DND-41 (cell line): ENCODE data around the gene PJA1.

ENCODE experiments used
- ATAC-seq: fragments of 200-7000 bp; cut with Tn5 transposase; 3 replicates; pipeline ENCODE4 v1.9.1; 2021; ENCODE audit warnings: low read depth; ENCODE audit not compliant: insufficient read depth
- DNase-seq: peaks from one replicate; pipeline ENCODE4 v3.0.0-alpha.2; 2020
- H2AFZ ChIP-seq: 2 replicates; pipeline ENCODE4 v1.6.0; 2012; ENCODE audit warnings: low read depth, low read length
- H3K27ac ChIP-seq: 2 replicates; pipeline ENCODE4 v1.5.1; 2012; ENCODE audit warnings: low read length, inconsistent platforms
- H3K27me3 ChIP-seq: fragments of 200-600 bp; sonication (generic); 2 replicates; pipeline ENCODE4 v1.6.0; 2012; ENCODE audit warnings: low read length, mild to moderate bottlenecking, inconsistent platforms; ENCODE audit not compliant: insufficient read depth, poor library complexity
- H3K36me3 ChIP-seq: 2 replicates; pipeline ENCODE4 v1.5.1; 2012; ENCODE audit warnings: low read length, inconsistent platforms; ENCODE audit not compliant: insufficient read depth
- H3K4me1 ChIP-seq: 2 replicates; pipeline ENCODE4 v1.5.1; 2012; ENCODE audit warnings: mild to moderate bottlenecking, low read length; ENCODE audit not compliant: insufficient read depth
- H3K4me2 ChIP-seq: 2 replicates; pipeline ENCODE4 v1.6.0; 2012; ENCODE audit warnings: mild to moderate bottlenecking, moderate library complexity, low read length, inconsistent platforms; ENCODE audit not compliant: insufficient read depth
- H3K4me3 ChIP-seq, 2 experiments: fragments of 200-600 bp in 1 of 2; shearing (Covaris generic) in 1 of 2; 2 replicates each; pipeline ENCODE4 v1.5.1; 2012 to 2016; ENCODE audit warnings: inconsistent platforms in 2 of 2, low read length in 2 of 2, mild to moderate bottlenecking in 2 of 2, low read depth in 1 of 2, moderate library complexity in 1 of 2
- H3K79me2 ChIP-seq: 2 replicates; pipeline ENCODE4 v1.6.0; 2012; ENCODE audit warnings: low read length, inconsistent platforms; ENCODE audit not compliant: insufficient read depth
- H3K9ac ChIP-seq: 2 replicates; pipeline ENCODE4 v1.6.0; 2012; ENCODE audit warnings: low read depth, mild to moderate bottlenecking, inconsistent platforms, low read length, moderate library complexity
- H3K9me3 ChIP-seq: 2 replicates; pipeline ENCODE4 v1.5.1; 2012; ENCODE audit warnings: low read length, moderate library complexity, mild to moderate bottlenecking, inconsistent platforms; ENCODE audit not compliant: insufficient read depth, severe bottlenecking
- H4K20me1 ChIP-seq: 2 replicates; pipeline ENCODE4 v1.6.0; 2012; ENCODE audit warnings: low read length; ENCODE audit not compliant: insufficient read depth
- EZH2 ChIP-seq: IDR thresholded peaks from 3 replicates; pipeline ENCODE4 v1.6.1; 2012; ENCODE audit warnings: borderline replicate concordance, low read depth, mild to moderate bottlenecking, moderate library complexity, low read length, inconsistent platforms; ENCODE audit not compliant: severe bottlenecking
- TF ChIP-seq, protein P1 (sequence below): IDR thresholded peaks from 2 replicates; pipeline ENCODE4 v1.5.1; 2012; ENCODE audit warnings: borderline replicate concordance, low read length, moderate library complexity, mild to moderate bottlenecking; ENCODE audit not compliant: poor library complexity, severe bottlenecking; ENCODE audit errors: extremely low read depth

The PJA1 gene

DNA sequence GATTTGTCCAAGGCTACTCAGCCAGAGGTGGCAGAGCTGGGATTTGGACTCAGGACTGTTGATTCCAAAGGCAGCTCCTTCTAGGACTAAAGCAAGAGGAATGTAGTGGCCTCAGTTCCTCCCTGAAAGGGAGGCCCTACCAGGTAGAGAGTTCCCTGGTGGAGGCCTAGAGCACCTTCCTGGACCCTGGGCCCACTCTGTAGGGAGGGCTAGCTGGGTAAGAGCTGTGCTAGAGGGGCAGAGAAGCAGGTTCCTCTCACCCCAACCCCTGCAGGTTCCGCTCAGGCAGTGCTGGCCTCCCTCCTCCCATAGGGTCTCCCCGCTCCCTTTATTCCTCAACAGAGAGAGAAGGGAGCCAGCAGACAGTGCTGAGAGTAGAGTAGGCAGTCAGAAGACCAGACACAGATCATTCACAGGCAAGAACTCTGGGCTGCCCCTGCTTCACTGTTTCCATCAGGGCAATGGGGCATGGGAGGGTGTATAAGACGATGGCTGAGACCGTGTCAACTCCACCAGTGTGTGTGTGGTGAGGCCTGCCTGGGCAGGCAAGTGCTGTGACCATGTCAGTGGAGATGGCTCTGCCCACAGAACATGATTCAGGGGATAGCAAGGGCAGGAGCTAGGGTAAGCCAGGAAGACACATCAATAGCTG lies 12.4 kb upstream of the PJA1 start:
- Histone ChIP-seq H3K9me3 (no peaks in the 10 kb centered on the region), H3K4me3 (no peak overlapping the region), H3K79me2 (no peaks in the 10 kb centered on the region), H3K36me3 (no peaks in the 10 kb centered on the region), H3K4me1 (no peaks in the 10 kb centered on the region), H3K27ac (no peak overlapping the region), H2AFZ (no peak overlapping the region), H3K27me3 (no peaks in the 10 kb centered on the region), H3K4me2 (no peak overlapping the region), H4K20me1 (no peaks in the 10 kb centered on the region), H3K9ac (no peak overlapping the region)
- no peak for DNase-seq
- ATAC-seq: no peak
- TF ChIP-seq, protein P1, sequence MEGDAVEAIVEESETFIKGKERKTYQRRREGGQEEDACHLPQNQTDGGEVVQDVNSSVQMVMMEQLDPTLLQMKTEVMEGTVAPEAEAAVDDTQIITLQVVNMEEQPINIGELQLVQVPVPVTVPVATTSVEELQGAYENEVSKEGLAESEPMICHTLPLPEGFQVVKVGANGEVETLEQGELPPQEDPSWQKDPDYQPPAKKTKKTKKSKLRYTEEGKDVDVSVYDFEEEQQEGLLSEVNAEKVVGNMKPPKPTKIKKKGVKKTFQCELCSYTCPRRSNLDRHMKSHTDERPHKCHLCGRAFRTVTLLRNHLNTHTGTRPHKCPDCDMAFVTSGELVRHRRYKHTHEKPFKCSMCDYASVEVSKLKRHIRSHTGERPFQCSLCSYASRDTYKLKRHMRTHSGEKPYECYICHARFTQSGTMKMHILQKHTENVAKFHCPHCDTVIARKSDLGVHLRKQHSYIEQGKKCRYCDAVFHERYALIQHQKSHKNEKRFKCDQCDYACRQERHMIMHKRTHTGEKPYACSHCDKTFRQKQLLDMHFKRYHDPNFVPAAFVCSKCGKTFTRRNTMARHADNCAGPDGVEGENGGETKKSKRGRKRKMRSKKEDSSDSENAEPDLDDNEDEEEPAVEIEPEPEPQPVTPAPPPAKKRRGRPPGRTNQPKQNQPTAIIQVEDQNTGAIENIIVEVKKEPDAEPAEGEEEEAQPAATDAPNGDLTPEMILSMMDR: no peak
- TF ChIP-seq EZH2: no peak

DNA sequence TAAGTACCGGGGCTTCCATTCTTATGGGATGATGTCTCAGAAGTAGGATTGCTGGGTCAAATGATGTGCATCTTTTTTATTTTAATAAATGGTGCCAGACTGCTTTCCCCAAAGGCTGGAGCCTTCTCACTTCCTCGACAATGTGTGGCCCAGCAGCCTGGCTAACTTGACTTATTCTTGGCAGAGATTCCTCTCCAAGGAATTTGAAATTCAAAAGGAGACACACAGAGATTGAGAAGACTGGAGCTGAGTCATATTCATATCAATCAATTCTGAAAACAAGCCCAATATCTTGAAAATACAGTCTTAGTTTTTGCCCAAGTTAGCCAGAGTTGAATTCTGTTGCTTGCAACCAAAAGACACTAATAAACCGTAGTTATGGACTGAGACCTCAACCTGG lies 10.8 kb upstream of the PJA1 start:
- Histone ChIP-seq H3K9ac (no peak overlapping the region), H3K79me2 (no peaks in the 10 kb centered on the region), H3K27ac (no peak overlapping the region), H2AFZ (no peak overlapping the region), H3K4me3 (no peak overlapping the region), H3K9me3 (no peaks in the 10 kb centered on the region), H3K4me2 (no peak overlapping the region), H3K36me3 (no peaks in the 10 kb centered on the region), H3K27me3 (no peaks in the 10 kb centered on the region), H3K4me1 (no peaks in the 10 kb centered on the region), H4K20me1 (no peaks in the 10 kb centered on the region)
- TF ChIP-seq EZH2: no peak
- TF ChIP-seq, protein P1: no peak
- DNase-seq (no peak), ATAC-seq (no peak)

DNA sequence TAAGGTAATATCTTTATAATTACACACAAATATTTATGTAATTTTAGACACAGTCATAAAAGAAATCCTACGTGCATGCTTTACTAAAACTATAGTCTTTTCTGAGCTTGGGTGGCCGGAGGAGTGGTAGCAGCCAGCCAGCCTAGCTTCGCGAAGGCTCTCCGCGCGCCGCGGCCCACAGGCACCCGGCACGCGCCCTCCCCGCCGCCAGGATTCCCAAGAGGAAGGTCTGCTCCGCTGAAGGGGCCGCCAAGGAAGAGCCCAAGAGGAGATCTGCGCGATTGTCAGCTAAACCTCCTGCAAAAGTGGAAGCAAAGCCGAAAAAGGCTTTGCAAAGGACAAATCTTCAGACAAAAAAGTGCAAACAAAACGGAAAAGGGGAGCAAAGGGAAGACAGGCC lies 8.7 kb upstream of the PJA1 start:
- Histone ChIP-seq H3K36me3 (no peaks in the 10 kb centered on the region), H3K4me2 (no peak overlapping the region), H3K27me3 (no peaks in the 10 kb centered on the region), H3K27ac (no peak overlapping the region), H3K9me3 (no peaks in the 10 kb centered on the region), H2AFZ (no peak overlapping the region), H3K4me1 (no peaks in the 10 kb centered on the region), H3K9ac (no peak overlapping the region), H3K4me3 (no peak overlapping the region), H3K79me2 (no peaks in the 10 kb centered on the region), H4K20me1 (no peaks in the 10 kb centered on the region)
- DNase-seq: no peak
- ATAC-seq: no peak
- no peak for TF ChIP-seq EZH2
- TF ChIP-seq, protein P1: no peak
